PC-9 (cell line): ENCODE measurements around the gene TRPV6. TPM values are rescaled to one million over a fixed set of nuclear protein-coding genes. Genes with fewer than 3 reads are reported as not detected.

ENCODE experiments used
- BruUV-seq: library from RNA; stranded (reverse); fragments of 400-500 nt; replicated peaks from 2 replicates; lab custom pipeline; 2021; lab: Mats Ljungman, UMichigan
- CTCF ChIA-PET: fragments of 300-600 bp; sonication (Branson Sonifier 250); formaldehyde crosslinking; loops from one replicate; lab custom pipeline; 2022; ENCODE audit warnings: antibody characterized with exemption; lab: Charles Lee
- POLR2A ChIA-PET: fragments of 300-600 bp; sonication (Branson Sonifier 250); formaldehyde crosslinking; loops from one replicate; lab custom pipeline; 2022; ENCODE audit warnings: antibody characterized with exemption; ENCODE audit not compliant: unreplicated experiment; lab: Charles Lee
- DNase-seq, 2 experiments: peaks; one replicate each; pipeline versions ENCODE4 v3.0.0 to v3.0.0-alpha.2; 2015 to 2022; ENCODE audit warnings: mixed read lengths in 1 of 2
- H2AFZ ChIP-seq: fragments of 200-600 bp; sonication (generic); 2 replicates; pipeline ENCODE4 v1.8.1; 2017; ENCODE audit warnings: antibody characterized with exemption
- H3F3A ChIP-seq: fragments of 200-600 bp; sonication (generic); 2 replicates; pipeline ENCODE4 v1.8.1; 2017; ENCODE audit warnings: antibody characterized with exemption, mild to moderate bottlenecking, low read depth; ENCODE audit not compliant: insufficient read depth
- H3K27ac ChIP-seq: fragments of 200-600 bp; sonication (generic); 2 replicates; pipeline ENCODE4 v1.6.1; 2016; ENCODE audit warnings: mixed run types
- H3K27me3 ChIP-seq: fragments of 200-600 bp; sonication (generic); 2 replicates; pipeline ENCODE4 v1.6.1; 2016; ENCODE audit warnings: low read depth, mixed run types; ENCODE audit not compliant: insufficient read depth
- H3K36me3 ChIP-seq: fragments of 200-600 bp; sonication (generic); 2 replicates; pipeline ENCODE4 v1.6.1; 2016; ENCODE audit warnings: low read depth, mixed run types
- H3K4me1 ChIP-seq: fragments of 200-600 bp; sonication (generic); replicated peaks from 2 replicates; pipeline ENCODE4 v1.6.1; 2016; ENCODE audit warnings: mixed run types; ENCODE audit not compliant: insufficient read depth
- H3K4me2 ChIP-seq: fragments of 200-600 bp; sonication (generic); 2 replicates; pipeline ENCODE4 v1.6.1; 2017; ENCODE audit warnings: mixed run types
- H3K4me3 ChIP-seq: fragments of 200-600 bp; sonication (generic); 2 replicates; pipeline ENCODE4 v1.6.1; 2016; ENCODE audit warnings: mixed run types
- H3K79me2 ChIP-seq: fragments of 200-600 bp; sonication (generic); 2 replicates; pipeline ENCODE4 v1.6.1; 2017; ENCODE audit warnings: low read depth, mixed run types
- H3K9me2 ChIP-seq: fragments of 200-600 bp; sonication (generic); 2 replicates; pipeline ENCODE4 v1.8.1; 2017; ENCODE audit warnings: mild to moderate bottlenecking; ENCODE audit not compliant: insufficient read depth
- H3K9me3 ChIP-seq: fragments of 200-600 bp; sonication (generic); 2 replicates; pipeline ENCODE4 v1.8.1; 2016; ENCODE audit warnings: low read depth; ENCODE audit not compliant: insufficient read depth
- H4K20me1 ChIP-seq: fragments of 200-600 bp; sonication (generic); 2 replicates; pipeline ENCODE4 v1.8.1; 2017; ENCODE audit not compliant: insufficient read depth
- EZH2 ChIP-seq: fragments of 200-600 bp; sonication (generic); IDR thresholded peaks from 2 replicates; pipeline ENCODE4 v1.8.0; 2017; ENCODE audit warnings: antibody characterized with exemption, low read depth
- intact Hi-C: fragments of 100-400 bp; cut with micrococcal nuclease; formaldehyde crosslinking; loops from one replicate; pipeline ENCODE4 v1.10.0; 2022; ENCODE audit not compliant: unreplicated experiment
- total RNA-seq: library from RNA; stranded (reverse); gene quantifications from 2 replicates; pipeline ENCODE4 v1.2.3, GENCODE V29; 2021
- TF ChIP-seq, protein P1 (sequence below): fragments of 200-600 bp; sonication (generic); conservative IDR thresholded peaks from 2 replicates; pipeline ENCODE4 v1.6.1; 2017; ENCODE audit warnings: mixed run types, antibody characterized with exemption, mild to moderate bottlenecking, moderate library complexity

TRPV6 gene
- total RNA-seq, 1 experiment from 2014 or later = 14.7 TPM

DNA sequence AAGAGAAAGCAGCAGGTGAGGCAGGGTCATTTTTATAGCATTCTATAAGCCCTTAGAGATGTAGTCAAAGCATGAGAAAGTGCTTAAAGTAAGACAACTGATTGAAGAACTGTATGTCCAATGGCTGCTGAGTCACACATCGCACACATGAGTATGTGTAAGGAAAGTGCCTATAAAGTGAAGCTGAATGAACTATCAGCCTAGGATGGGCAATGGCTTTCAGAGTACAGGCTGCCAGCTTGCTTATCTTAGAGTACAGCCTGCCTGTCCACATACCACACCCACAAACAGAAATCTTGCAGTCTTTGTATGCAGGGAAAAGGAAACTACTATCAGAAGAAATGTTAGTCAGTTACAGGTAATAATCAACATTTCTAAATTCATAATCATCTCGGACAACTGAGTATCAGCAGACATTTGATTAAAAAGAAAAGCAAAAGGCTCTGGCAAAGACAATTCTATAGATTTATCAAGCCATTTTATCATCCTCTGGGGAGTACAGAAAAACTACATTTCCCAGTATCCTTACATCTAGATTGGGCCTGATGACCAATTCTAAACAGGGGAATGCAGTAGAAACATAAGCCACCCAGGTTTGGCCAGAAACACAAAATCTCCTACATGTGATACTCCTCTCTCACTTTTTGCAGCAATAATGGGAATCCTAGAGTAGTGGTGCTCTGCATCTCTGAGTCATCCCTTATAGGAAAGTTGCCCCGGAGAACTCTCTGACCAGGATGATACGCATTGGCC, 46.9 kb downstream of the TRPV6 start:
- no peaks in the 10 kb centered on the region for H3K36me3 ChIP-seq
- intact Hi-C loops = no loop called here
- H3K4me3 ChIP-seq = no peak overlapping the region
- no peaks in the 10 kb centered on the region for H3K9me2 ChIP-seq
- 0 out of 2 replicates have a peak overlapping the region, but pooled peaks have one; percentile 15 for H3K4me2 ChIP-seq
- H3K27ac ChIP-seq = no peak overlapping the region
- no peaks in the 10 kb centered on the region for H3K27me3 ChIP-seq
- CTCF ChIA-PET = interaction anchor here (0.5 kb wide), 1 partner anchor 189 kb away, joined by 6 read pairs; no protein-coding TSS in a partner anchor
- H4K20me1 ChIP-seq = no peaks in the 10 kb centered on the region
- POLR2A ChIA-PET = interaction anchor here (0.5 to 0.6 kb wide), 3 partner anchors 8 to 313 kb away, joined by 3 read pairs; no protein-coding TSS in a partner anchor
- H3F3A ChIP-seq = peaks cover 16% of the 10 kb centered on the region; the same call in 1 of the 2 replicates
- no TSS peak for BruUV-seq
- H3K9me3 ChIP-seq = peaks cover 6% of the 10 kb centered on the region; the same call in 1 of the 2 replicates
- TF ChIP-seq, protein P1, sequence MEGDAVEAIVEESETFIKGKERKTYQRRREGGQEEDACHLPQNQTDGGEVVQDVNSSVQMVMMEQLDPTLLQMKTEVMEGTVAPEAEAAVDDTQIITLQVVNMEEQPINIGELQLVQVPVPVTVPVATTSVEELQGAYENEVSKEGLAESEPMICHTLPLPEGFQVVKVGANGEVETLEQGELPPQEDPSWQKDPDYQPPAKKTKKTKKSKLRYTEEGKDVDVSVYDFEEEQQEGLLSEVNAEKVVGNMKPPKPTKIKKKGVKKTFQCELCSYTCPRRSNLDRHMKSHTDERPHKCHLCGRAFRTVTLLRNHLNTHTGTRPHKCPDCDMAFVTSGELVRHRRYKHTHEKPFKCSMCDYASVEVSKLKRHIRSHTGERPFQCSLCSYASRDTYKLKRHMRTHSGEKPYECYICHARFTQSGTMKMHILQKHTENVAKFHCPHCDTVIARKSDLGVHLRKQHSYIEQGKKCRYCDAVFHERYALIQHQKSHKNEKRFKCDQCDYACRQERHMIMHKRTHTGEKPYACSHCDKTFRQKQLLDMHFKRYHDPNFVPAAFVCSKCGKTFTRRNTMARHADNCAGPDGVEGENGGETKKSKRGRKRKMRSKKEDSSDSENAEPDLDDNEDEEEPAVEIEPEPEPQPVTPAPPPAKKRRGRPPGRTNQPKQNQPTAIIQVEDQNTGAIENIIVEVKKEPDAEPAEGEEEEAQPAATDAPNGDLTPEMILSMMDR = no peak
- no peak for TF ChIP-seq EZH2
- no peak overlapping the region for H2AFZ ChIP-seq
- peaks cover 23% of the 10 kb centered on the region for H3K4me1 ChIP-seq
- peak in 1 of 2 experiments; percentile 51 for DNase-seq
- no peaks in the 10 kb centered on the region for H3K79me2 ChIP-seq

DNA sequence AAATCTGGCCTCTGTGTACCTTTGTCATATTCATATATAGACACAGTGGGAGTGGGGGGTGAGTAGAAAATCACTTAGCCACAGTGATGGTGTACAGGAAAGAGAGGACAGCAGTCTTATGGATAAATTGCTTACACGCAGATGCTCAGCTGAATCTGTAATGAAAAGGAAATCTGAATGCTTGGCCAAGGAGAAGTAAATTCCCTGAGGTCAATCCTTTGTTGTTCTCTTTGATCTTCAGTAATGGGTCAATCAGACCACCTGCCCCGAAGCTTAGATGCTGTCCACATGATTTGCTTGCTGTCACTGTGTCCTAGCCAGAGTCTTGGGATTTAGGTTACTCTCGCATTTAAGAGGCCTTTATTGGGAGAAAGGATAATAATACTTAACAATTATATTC, 49.1 kb downstream of the TRPV6 start:
- H4K20me1 ChIP-seq = no peaks in the 10 kb centered on the region
- H3K27ac ChIP-seq = no peak overlapping the region
- H3K27me3 ChIP-seq = no peaks in the 10 kb centered on the region
- no TSS peak for BruUV-seq
- H3K9me3 ChIP-seq = peaks cover 9% of the 10 kb centered on the region; the same call in 1 of the 2 replicates
- H3K9me2 ChIP-seq = no peaks in the 10 kb centered on the region
- no peak overlapping the region for H2AFZ ChIP-seq
- ChIA-PET CTCF (interaction anchor here (0.7 kb wide), 1 partner anchor 26 kb away, joined by 3 read pairs; no protein-coding TSS in a partner anchor), POLR2A (no interaction called here)
- H3K4me2 ChIP-seq = no peak overlapping the region
- intact Hi-C loops = no loop called here
- H3K36me3 ChIP-seq = no peaks in the 10 kb centered on the region
- DNase-seq = no peak
- H3K4me3 ChIP-seq = no peak overlapping the region
- TF ChIP-seq, protein P1 = no peak
- no peak for TF ChIP-seq EZH2
- no peaks in the 10 kb centered on the region for H3K79me2 ChIP-seq
- peaks cover 34% of the 10 kb centered on the region for H3K4me1 ChIP-seq
- peaks cover 25% of the 10 kb centered on the region for H3F3A ChIP-seq

GRCh38 chr7:142835487-142835886, 50.1 kb downstream of the TRPV6 start:
- TF ChIP-seq EZH2 = no peak
- TF ChIP-seq, protein P1 = no peak
- Histone ChIP-seq H3K36me3 (no peaks in the 10 kb centered on the region), H3K79me2 (no peaks in the 10 kb centered on the region), H4K20me1 (no peaks in the 10 kb centered on the region), H3F3A (peaks cover 25% of the 10 kb centered on the region), H3K27ac (no peak overlapping the region), H3K27me3 (no peaks in the 10 kb centered on the region), H3K9me2 (no peaks in the 10 kb centered on the region), H3K9me3 (peaks cover 9% of the 10 kb centered on the region; the same call in 1 of the 2 replicates), H3K4me3 (no peak overlapping the region), H2AFZ (no peak overlapping the region), H3K4me1 (peaks cover 37% of the 10 kb centered on the region), H3K4me2 (no peak overlapping the region)
- intact Hi-C loops = no loop called here
- no TSS peak for BruUV-seq
- DNase-seq = no peak
- ChIA-PET POLR2A (no interaction called here), CTCF (interaction anchor here (0.7 kb wide), 1 partner anchor 25 kb away, joined by 3 read pairs; no protein-coding TSS in a partner anchor)
